Right lobe of liver (tissue), 4 donors: Measurements from ENCODE around the gene TUG1.

Source experiments
- CTCF ChIP-seq, 4 donors: fragments of 200-600 bp in 3 of 4; fragments of 450-650 bp in 1 of 4; IDR thresholded peaks; one replicate each; pipeline versions ENCODE4 v1.5.1 to v1.8.0; 2016 to 2022; ENCODE audit warnings: antibody characterized with exemption in 4 of 4, mild to moderate bottlenecking in 2 of 4
- POLR2A ChIP-seq: fragments of 450-650 bp; IDR thresholded peaks from one replicate; pipeline ENCODE4 v1.6.1; 2017; ENCODE audit warnings: antibody characterized with exemption, mild to moderate bottlenecking
- donor health status: DM: no; HTN: no; CAD: no.
- donor health status: DM: no; HTN: no; CAD: no.
- donor health status: DM: no; HTN: yes; CAD: no.

- TF ChIP-seq CTCF (IDR thresholded peaks at IDR 0.05), result no peak
- no peak for TF ChIP-seq POLR2A
Measured at GRCh38 chr22:31020334-31020733, 51.3 kb downstream of the TUG1 start.
